GM23338 (cell line): Measurements from ENCODE around the gene OR2T10.

Source experiments
- CTCF ChIP-seq, 2 experiments: fragments of 200-600 bp in 1 of 2; sonication (generic) in 1 of 2; conservative IDR thresholded peaks; 2 replicates each; pipeline versions ENCODE4 v1.5.1 to v1.6.1; 2016 to 2017; ENCODE audit warnings: antibody characterized with exemption in 2 of 2, low read depth in 2 of 2, mild to moderate bottlenecking in 2 of 2, moderate library complexity in 1 of 2
- EZH2phosphoT487 ChIP-seq: fragments of 200-600 bp; sonication (generic); IDR thresholded peaks from one replicate; pipeline ENCODE4 v1.8.1; 2018; ENCODE audit warnings: antibody characterized with exemption; ENCODE audit not compliant: unreplicated experiment
- JUNB ChIP-seq: IDR thresholded peaks from one replicate; pipeline ENCODE4 v1.6.1; 2016; ENCODE audit warnings: antibody characterized with exemption; ENCODE audit not compliant: unreplicated experiment
- NANOG ChIP-seq: IDR thresholded peaks from 2 replicates; pipeline ENCODE4 v1.6.1; 2016; ENCODE audit warnings: antibody characterized with exemption, borderline replicate concordance
- POLR2AphosphoS5 ChIP-seq: IDR thresholded peaks from 2 replicates; pipeline ENCODE4 v1.6.1; 2016; ENCODE audit warnings: antibody characterized with exemption, low read depth
- REST ChIP-seq: IDR thresholded peaks from one replicate; pipeline ENCODE4 v1.6.1; 2018; ENCODE audit warnings: antibody characterized with exemption; ENCODE audit not compliant: unreplicated experiment

- no peak for TF ChIP-seq POLR2AphosphoS5
- no peak for TF ChIP-seq CTCF (conservative IDR thresholded peaks at IDR 0.05; ENCODE audit: low read depth in 2 of 2)
- no peak for TF ChIP-seq EZH2phosphoT487
- no peak for TF ChIP-seq REST
- no peak for TF ChIP-seq JUNB
- no peak for TF ChIP-seq NANOG
These were observed at the start of gene OR2T10 for GRCh38 chr1:248597589-248597988.
